ENCODE data around the gene ACMSD. TPM values are rescaled to one million over a fixed set of nuclear protein-coding genes. Genes with fewer than 3 reads are reported as not detected.

Gene ACMSD
- total and polyA plus RNA-seq, 2 of the 13 experiments (the other 11 are each of a cell fraction or from before 2014, with no cell fraction given), result not detected

DNA sequence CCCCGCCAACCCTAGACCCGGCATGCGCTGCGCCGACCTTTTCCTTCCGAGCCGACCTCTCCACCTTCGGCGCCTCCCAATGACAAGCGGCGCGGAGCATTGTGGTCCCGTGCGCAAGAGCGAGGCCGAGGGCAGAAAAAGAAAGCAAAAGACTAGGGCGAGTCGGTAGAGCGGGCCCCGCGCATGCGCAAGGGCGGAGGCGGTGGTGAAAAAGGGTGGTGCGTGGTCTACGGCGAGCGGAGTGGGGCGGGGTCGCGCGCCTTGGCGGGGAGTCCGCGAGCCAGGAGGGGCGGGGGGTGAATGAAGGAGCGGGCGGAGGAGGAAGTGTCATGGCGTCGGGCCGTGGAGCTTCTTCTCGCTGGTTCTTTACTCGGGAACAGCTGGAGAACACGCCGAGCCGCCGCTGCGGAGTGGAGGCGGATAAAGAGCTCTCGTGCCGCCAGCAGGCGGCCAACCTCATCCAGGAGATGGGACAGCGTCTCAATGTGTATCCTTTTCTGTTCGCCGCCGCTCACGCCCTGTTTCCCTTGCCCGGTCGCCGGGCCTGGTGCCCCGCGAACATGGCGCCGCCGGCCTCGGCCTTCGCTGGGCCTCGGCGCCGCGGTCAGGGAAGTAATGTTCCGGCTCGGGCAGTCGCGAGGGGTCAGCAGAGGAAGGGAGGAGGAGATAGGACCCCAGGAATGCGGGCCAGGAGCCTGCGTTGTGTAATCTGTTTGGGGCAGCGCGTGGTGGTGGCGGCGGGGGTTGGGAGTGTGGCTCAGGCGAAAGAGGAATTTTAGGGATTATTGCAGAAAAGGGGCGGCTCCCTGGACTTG, 80.3 kb downstream of the ACMSD start, which contains the start of gene CCNT2 (continued):
- TF ChIP-seq, protein P1, sequence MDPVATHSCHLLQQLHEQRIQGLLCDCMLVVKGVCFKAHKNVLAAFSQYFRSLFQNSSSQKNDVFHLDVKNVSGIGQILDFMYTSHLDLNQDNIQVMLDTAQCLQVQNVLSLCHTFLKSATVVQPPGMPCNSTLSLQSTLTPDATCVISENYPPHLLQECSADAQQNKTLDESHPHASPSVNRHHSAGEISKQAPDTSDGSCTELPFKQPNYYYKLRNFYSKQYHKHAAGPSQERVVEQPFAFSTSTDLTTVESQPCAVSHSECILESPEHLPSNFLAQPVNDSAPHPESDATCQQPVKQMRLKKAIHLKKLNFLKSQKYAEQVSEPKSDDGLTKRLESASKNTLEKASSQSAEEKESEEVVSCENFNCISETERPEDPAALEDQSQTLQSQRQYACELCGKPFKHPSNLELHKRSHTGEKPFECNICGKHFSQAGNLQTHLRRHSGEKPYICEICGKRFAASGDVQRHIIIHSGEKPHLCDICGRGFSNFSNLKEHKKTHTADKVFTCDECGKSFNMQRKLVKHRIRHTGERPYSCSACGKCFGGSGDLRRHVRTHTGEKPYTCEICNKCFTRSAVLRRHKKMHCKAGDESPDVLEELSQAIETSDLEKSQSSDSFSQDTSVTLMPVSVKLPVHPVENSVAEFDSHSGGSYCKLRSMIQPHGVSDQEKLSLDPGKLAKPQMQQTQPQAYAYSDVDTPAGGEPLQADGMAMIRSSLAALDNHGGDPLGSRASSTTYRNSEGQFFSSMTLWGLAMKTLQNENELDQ (CRISPR knock-in tag; IDR thresholded peaks at IDR 0.05; ENCODE audit: borderline replicate concordance), result no peak
- TF ChIP-seq, protein P2, sequence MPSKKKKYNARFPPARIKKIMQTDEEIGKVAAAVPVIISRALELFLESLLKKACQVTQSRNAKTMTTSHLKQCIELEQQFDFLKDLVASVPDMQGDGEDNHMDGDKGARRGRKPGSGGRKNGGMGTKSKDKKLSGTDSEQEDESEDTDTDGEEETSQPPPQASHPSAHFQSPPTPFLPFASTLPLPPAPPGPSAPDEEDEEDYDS (CRISPR knock-in tag; IDR thresholded peaks at IDR 0.05), result peak; percentile 43
- peak; percentile 92 for TF ChIP-seq DMAP1 (CRISPR knock-in tag; IDR thresholded peaks at IDR 0.05)
- TF ChIP-seq, protein P3, sequence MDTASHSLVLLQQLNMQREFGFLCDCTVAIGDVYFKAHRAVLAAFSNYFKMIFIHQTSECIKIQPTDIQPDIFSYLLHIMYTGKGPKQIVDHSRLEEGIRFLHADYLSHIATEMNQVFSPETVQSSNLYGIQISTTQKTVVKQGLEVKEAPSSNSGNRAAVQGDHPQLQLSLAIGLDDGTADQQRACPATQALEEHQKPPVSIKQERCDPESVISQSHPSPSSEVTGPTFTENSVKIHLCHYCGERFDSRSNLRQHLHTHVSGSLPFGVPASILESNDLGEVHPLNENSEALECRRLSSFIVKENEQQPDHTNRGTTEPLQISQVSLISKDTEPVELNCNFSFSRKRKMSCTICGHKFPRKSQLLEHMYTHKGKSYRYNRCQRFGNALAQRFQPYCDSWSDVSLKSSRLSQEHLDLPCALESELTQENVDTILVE (CRISPR knock-in tag; IDR thresholded peaks at IDR 0.05), result peak; percentile 99
- TF ChIP-seq, protein P4, sequence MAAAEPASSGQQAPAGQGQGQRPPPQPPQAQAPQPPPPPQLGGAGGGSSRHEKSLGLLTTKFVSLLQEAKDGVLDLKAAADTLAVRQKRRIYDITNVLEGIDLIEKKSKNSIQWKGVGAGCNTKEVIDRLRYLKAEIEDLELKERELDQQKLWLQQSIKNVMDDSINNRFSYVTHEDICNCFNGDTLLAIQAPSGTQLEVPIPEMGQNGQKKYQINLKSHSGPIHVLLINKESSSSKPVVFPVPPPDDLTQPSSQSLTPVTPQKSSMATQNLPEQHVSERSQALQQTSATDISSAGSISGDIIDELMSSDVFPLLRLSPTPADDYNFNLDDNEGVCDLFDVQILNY (CRISPR knock-in tag; conservative IDR thresholded peaks at IDR 0.05), result peak; percentile 74
- TF ChIP-seq TGIF2 (CRISPR knock-in tag; IDR thresholded peaks at IDR 0.05), result peak; percentile 79
- TF ChIP-seq ZNF501 (CRISPR knock-in tag; IDR thresholded peaks at IDR 0.05), result peak; percentile 92
- TF ChIP-seq, protein P5, sequence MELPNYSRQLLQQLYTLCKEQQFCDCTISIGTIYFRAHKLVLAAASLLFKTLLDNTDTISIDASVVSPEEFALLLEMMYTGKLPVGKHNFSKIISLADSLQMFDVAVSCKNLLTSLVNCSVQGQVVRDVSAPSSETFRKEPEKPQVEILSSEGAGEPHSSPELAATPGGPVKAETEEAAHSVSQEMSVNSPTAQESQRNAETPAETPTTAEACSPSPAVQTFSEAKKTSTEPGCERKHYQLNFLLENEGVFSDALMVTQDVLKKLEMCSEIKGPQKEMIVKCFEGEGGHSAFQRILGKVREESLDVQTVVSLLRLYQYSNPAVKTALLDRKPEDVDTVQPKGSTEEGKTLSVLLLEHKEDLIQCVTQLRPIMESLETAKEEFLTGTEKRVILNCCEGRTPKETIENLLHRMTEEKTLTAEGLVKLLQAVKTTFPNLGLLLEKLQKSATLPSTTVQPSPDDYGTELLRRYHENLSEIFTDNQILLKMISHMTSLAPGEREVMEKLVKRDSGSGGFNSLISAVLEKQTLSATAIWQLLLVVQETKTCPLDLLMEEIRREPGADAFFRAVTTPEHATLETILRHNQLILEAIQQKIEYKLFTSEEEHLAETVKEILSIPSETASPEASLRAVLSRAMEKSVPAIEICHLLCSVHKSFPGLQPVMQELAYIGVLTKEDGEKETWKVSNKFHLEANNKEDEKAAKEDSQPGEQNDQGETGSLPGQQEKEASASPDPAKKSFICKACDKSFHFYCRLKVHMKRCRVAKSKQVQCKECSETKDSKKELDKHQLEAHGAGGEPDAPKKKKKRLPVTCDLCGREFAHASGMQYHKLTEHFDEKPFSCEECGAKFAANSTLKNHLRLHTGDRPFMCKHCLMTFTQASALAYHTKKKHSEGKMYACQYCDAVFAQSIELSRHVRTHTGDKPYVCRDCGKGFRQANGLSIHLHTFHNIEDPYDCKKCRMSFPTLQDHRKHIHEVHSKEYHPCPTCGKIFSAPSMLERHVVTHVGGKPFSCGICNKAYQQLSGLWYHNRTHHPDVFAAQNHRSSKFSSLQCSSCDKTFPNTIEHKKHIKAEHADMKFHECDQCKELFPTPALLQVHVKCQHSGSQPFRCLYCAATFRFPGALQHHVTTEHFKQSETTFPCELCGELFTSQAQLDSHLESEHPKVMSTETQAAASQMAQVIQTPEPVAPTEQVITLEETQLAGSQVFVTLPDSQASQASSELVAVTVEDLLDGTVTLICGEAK (IDR thresholded peaks at IDR 0.05), result no peak
- TF ChIP-seq, protein P5 (CRISPR knock-in tag; IDR thresholded peaks at IDR 0.05), result peak; percentile 75
- TF ChIP-seq, protein P6, sequence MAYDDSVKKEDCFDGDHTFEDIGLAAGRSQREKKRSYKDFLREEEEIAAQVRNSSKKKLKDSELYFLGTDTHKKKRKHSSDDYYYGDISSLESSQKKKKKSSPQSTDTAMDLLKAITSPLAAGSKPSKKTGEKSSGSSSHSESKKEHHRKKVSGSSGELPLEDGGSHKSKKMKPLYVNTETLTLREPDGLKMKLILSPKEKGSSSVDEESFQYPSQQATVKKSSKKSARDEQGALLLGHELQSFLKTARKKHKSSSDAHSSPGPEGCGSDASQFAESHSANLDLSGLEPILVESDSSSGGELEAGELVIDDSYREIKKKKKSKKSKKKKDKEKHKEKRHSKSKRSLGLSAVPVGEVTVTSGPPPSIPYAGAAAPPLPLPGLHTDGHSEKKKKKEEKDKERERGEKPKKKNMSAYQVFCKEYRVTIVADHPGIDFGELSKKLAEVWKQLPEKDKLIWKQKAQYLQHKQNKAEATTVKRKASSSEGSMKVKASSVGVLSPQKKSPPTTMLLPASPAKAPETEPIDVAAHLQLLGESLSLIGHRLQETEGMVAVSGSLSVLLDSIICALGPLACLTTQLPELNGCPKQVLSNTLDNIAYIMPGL (CRISPR knock-in tag; IDR thresholded peaks at IDR 0.05; ENCODE audit: borderline replicate concordance in 1 of 2, low read depth in 1 of 2), result peak; percentile 74 to 85
- TF ChIP-seq ZNF788 (CRISPR knock-in tag; IDR thresholded peaks at IDR 0.05; ENCODE audit: borderline replicate concordance), result peak; percentile 95
- TF ChIP-seq NFIB (CRISPR knock-in tag; IDR thresholded peaks at IDR 0.05; ENCODE audit: borderline replicate concordance), result no peak
